Psoas muscle (tissue), 8 donors: Measurements from ENCODE around the gene SYMPK. TPM values are rescaled to one million over a fixed set of nuclear protein-coding genes. Genes with fewer than 3 reads are reported as not detected.
"Not testable (repeated sequence)": the region's sequence is repeated elsewhere in the genome, so short reads cannot be mapped to it uniquely, and the experiment has no call there.

Source experiments
- ATAC-seq, 4 donors: fragments of 200-7000 bp; cut with Tn5 transposase; one replicate each; pipeline ENCODE4 v1.9.1; 2020; ENCODE audit warnings: moderate library complexity in 3 of 4, mild to moderate bottlenecking in 2 of 4
- DNase-seq, 2 donors: peaks; one replicate each; pipeline ENCODE4 v3.0.0-alpha.2; 2020
- H3K27ac ChIP-seq: fragments of 200-600 bp; one replicate; pipeline ENCODE4 v1.8.0; 2022
- H3K27me3 ChIP-seq, 3 donors: fragments of 200-600 bp in 1 of 3; one replicate each; pipeline versions ENCODE4 v1.6.1 to v1.8.0; 2013 to 2022; ENCODE audit warnings: low read length in 2 of 3, mild to moderate bottlenecking in 2 of 3, moderate library complexity in 1 of 3; ENCODE audit not compliant: insufficient read depth in 3 of 3
- H3K36me3 ChIP-seq, 2 donors: fragments of 200-600 bp in 1 of 2; one replicate each; pipeline versions ENCODE4 v1.6.1 to v1.8.0; 2013 to 2022; ENCODE audit warnings: low read depth in 1 of 2, mild to moderate bottlenecking in 1 of 2, moderate library complexity in 1 of 2; ENCODE audit not compliant: insufficient read depth in 1 of 2
- H3K4me1 ChIP-seq: fragments of 200-600 bp; one replicate; pipeline ENCODE4 v1.8.0; 2022
- H3K4me3 ChIP-seq: fragments of 200-600 bp; one replicate; pipeline ENCODE4 v1.8.0; 2022; ENCODE audit warnings: mild to moderate bottlenecking
- H3K9me3 ChIP-seq: fragments of 200-600 bp; one replicate; pipeline ENCODE4 v1.8.0; 2022
- CTCF ChIP-seq: fragments of 200-600 bp; IDR thresholded peaks from one replicate; pipeline ENCODE4 v1.8.0; 2022; ENCODE audit warnings: antibody characterized with exemption
- WGBS, 3 donors: extraction: QIAGEN DNeasy Blood & Tissue Kit; methylation state at CpG; one replicate each; pipeline versions ENCODE4 v1.1.6 to v1.1.7; 2013; 5-methylcytosine and 5-hydroxymethylcytosine counted together
- intact Hi-C, 2 donors: fragments of 100-400 bp; cut with DNase I; formaldehyde crosslinking; loops; one replicate each; pipeline versions ENCODE4 v1.11.0 to v1.14.2; 2022
- polyA plus RNA-seq, 3 donors: library from polyadenylated mRNA; stranded (reverse); fragments of 200-250 nt; gene quantifications; one replicate each; pipeline ENCODE4 v1.2.3, GENCODE V29; 2013
- total RNA-seq, 4 donors: library from RNA; stranded (reverse); fragmentation: NEBNext Ultra II Directional in 2 of 4; extraction: Animal tissue kit (Norgen Biotek cat#: 25700) in 2 of 4; gene quantifications; one replicate each; pipeline versions ENCODE4 v1.2.1 to v1.2.4, GENCODE V29; 2021 to 2023
- donor health status: healthy with polysubstance abuse.
- donor health status: DM: no; HTN: no; CAD: no; lungs with moderate emphysema.
- donor health status: Bipolar disorder and iron deficiency.
- donor health status: healthy.
- donor health status: DM: yes; HTN: yes; CAD: no.
- donor health status: DM: no; HTN: no; CAD: no.
- donor health status: DM: no; HTN: no; CAD: no.
- donor health status: DM: yes; HTN: yes; CAD: no.

Gene SYMPK
- total and polyA plus RNA-seq, 7 donors = 27.6 to 80.3 (median 47.6) TPM

- no peak for DNase-seq
- no peaks in the 10 kb centered on the region for H3K9me3 ChIP-seq
- TF ChIP-seq CTCF = no peak
- 91 to 96% (median 94%) methylated on average over 33 to 34 of the region's 34 CpGs for WGBS, 3 donors
- H3K36me3 ChIP-seq = no peaks in the 10 kb centered on the region
- ATAC-seq = no peak
- intact Hi-C loops = no loop called here
- no peaks in the 10 kb centered on the region for H3K4me1 ChIP-seq
- H3K4me3 ChIP-seq = no peak overlapping the region
- H3K27me3 ChIP-seq = peaks cover 0 to 4% (median 4%) of the 10 kb centered on the region in 3 donors
- no peak overlapping the region for H3K27ac ChIP-seq
Measured at GRCh38 chr19:45872095-45872919, 9.4 kb upstream of the SYMPK start.

GRCh38 chr19:45870798-45871197 is 7.9 kb upstream of the SYMPK start:
- WGBS, 3 donors = 75 to 81% (median 76%) methylated on average over 5 of the region's 5 CpGs
- intact Hi-C loops = no loop called here
- Histone ChIP-seq H3K36me3 (no peaks in the 10 kb centered on the region), H3K9me3 (no peaks in the 10 kb centered on the region), H3K27ac (no peak overlapping the region), H3K4me1 (no peaks in the 10 kb centered on the region), H3K27me3 (no peaks in the 10 kb centered on the region), H3K4me3 (no peak overlapping the region)
- DNase-seq = no peak
- TF ChIP-seq CTCF = no peak
- ATAC-seq = no peak

- H3K4me3 ChIP-seq, H3K27ac ChIP-seq, ATAC-seq, H3K9me3 ChIP-seq, H3K4me1 ChIP-seq, H3K27me3 ChIP-seq, DNase-seq, H3K36me3 ChIP-seq: not testable (repeated sequence)
- WGBS, 3 donors = 60 to 82% (median 62%) methylated on average over 2 to 4 of the region's 4 CpGs
- intact Hi-C loops = loop anchor here in 1 of 2 donors (5.0 kb wide), 1 partner anchor 150 kb away; no protein-coding TSS in a partner anchor
Measured at GRCh38 chr19:45867241-45867640, 4.3 kb upstream of the SYMPK start.

- DNase-seq (no peak), ATAC-seq (no peak)
- Histone ChIP-seq H3K27me3 (peaks cover 0 to 8% (median 0%) of the 10 kb centered on the region in 3 donors), H3K4me1 (peaks cover 5% of the 10 kb centered on the region), H3K4me3 (no peak overlapping the region), H3K9me3 (no peaks in the 10 kb centered on the region), H3K36me3 (no peaks in the 10 kb centered on the region), H3K27ac (no peak overlapping the region)
- intact Hi-C loops = loop anchor here in 1 of 2 donors (5.0 kb wide), 1 partner anchor 151 kb away; no protein-coding TSS in a partner anchor
- no peak for TF ChIP-seq CTCF
- WGBS, 3 donors = 56 to 65% (median 62%) methylated on average over 11 of the region's 11 CpGs
Measured at GRCh38 chr19:45866400-45867176, 3.6 kb upstream of the SYMPK start.
